ENCODE data around the gene CGN. TPM values are rescaled to one million over a fixed set of nuclear protein-coding genes. Genes with fewer than 3 reads are reported as not detected.

CGN gene
- total and polyA plus RNA-seq, 2 donors (not counting 1 experiment from before 2014, with no cell fraction given), result 0.17 TPM

DNA sequence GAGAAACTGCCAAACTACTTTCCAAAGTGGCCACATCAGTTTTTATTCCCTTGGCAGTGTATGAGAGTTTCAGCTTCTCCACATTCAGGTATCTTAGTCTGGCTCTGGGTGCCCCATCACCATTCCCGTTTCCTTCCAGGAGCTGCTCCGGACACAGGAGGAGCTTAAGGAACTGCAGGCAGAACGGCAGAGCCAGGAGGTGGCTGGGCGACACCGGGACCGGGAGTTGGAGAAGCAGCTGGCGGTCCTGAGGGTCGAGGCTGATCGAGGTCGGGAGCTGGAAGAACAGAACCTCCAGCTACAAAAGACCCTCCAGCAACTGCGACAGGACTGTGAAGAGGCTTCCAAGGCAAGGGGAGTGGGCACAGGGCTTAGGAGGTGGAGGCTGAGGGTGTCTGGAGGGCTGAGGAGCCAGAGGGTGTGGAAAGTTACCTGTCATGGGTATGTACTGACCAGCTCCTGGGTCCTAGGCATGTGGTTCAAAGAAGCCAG is 18.1 kb downstream of the CGN start:
- H3K4me1 ChIP-seq (ENCODE audit: control insufficient read depth, extremely low read depth, insufficient read depth, low read length), result no peaks in the 10 kb centered on the region
- no peaks in the 10 kb centered on the region for H3K9me3 ChIP-seq (ENCODE audit: control insufficient read depth, insufficient read depth, low read depth, low read length)
- H3K9ac ChIP-seq (ENCODE audit: insufficient read depth, low read length), result no peak overlapping the region
- no peak overlapping the region for H3K27ac ChIP-seq (ENCODE audit: insufficient read depth, low read length)
- DNase-seq (ENCODE audit: low read depth in 2 of 2), result no peak
- H2AFZ ChIP-seq (ENCODE audit: low read length), result no peak overlapping the region
- no peaks in the 10 kb centered on the region for H4K20me1 ChIP-seq (ENCODE audit: control insufficient read depth, extremely low read depth, insufficient read depth, low read length)
- H3K4me3 ChIP-seq (replicated peaks in 1 of 4; ENCODE audit: control extremely low read depth in 1 of 4, insufficient read depth in 1 of 4, low read depth in 3 of 4, low read length in 4 of 4), result no peak overlapping the region
- no peaks in the 10 kb centered on the region for H3K79me2 ChIP-seq (ENCODE audit: control insufficient read depth, insufficient read depth, low read length)
- H3K27me3 ChIP-seq (ENCODE audit: control insufficient read depth, insufficient read depth, low read length), result no peaks in the 10 kb centered on the region
- TF ChIP-seq EZH2 (IDR thresholded peaks at IDR 0.05; ENCODE audit: low read length, missing control alignments), result no peak
- TF ChIP-seq, protein P1, sequence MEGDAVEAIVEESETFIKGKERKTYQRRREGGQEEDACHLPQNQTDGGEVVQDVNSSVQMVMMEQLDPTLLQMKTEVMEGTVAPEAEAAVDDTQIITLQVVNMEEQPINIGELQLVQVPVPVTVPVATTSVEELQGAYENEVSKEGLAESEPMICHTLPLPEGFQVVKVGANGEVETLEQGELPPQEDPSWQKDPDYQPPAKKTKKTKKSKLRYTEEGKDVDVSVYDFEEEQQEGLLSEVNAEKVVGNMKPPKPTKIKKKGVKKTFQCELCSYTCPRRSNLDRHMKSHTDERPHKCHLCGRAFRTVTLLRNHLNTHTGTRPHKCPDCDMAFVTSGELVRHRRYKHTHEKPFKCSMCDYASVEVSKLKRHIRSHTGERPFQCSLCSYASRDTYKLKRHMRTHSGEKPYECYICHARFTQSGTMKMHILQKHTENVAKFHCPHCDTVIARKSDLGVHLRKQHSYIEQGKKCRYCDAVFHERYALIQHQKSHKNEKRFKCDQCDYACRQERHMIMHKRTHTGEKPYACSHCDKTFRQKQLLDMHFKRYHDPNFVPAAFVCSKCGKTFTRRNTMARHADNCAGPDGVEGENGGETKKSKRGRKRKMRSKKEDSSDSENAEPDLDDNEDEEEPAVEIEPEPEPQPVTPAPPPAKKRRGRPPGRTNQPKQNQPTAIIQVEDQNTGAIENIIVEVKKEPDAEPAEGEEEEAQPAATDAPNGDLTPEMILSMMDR (conservative IDR thresholded peaks at IDR 0.05 in 1 of 2, IDR thresholded peaks at IDR 0.05 in 1 of 2; ENCODE audit: low read depth in 1 of 2, low read length in 2 of 2), result no peak
- H3K4me2 ChIP-seq (ENCODE audit: extremely low read depth, insufficient read depth, low read length), result no peak overlapping the region
- H3K36me3 ChIP-seq (ENCODE audit: control insufficient read depth, insufficient read depth, low read length), result no peaks in the 10 kb centered on the region

DNA sequence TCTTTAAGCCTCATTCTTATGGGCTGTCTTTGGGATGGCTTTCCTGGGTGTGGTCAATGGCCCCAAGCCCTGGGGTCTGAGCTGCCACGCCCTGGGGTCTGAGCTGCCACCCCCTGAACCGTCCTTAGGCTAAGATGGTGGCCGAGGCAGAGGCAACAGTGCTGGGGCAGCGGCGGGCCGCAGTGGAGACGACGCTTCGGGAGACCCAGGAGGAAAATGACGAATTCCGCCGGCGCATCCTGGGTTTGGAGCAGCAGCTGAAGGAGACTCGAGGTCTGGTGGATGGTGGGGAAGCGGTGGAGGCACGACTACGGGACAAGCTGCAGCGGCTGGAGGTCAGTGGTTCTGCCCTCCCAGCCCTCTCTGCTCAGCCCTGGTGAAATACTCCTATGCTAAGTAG is 18.6 kb downstream of the CGN start:
- H3K9me3 ChIP-seq (ENCODE audit: control insufficient read depth, insufficient read depth, low read depth, low read length), result no peaks in the 10 kb centered on the region
- no peak for DNase-seq (ENCODE audit: low read depth in 2 of 2)
- no peak overlapping the region for H2AFZ ChIP-seq (ENCODE audit: low read length)
- H3K36me3 ChIP-seq (ENCODE audit: control insufficient read depth, insufficient read depth, low read length), result no peaks in the 10 kb centered on the region
- H3K9ac ChIP-seq (ENCODE audit: insufficient read depth, low read length), result no peak overlapping the region
- TF ChIP-seq EZH2 (IDR thresholded peaks at IDR 0.05; ENCODE audit: low read length, missing control alignments), result no peak
- TF ChIP-seq, protein P1 (conservative IDR thresholded peaks at IDR 0.05 in 1 of 2, IDR thresholded peaks at IDR 0.05 in 1 of 2; ENCODE audit: low read depth in 1 of 2, low read length in 2 of 2), result no peak
- H3K4me1 ChIP-seq (ENCODE audit: control insufficient read depth, extremely low read depth, insufficient read depth, low read length), result peaks cover under 1% of the 10 kb centered on the region
- H3K4me2 ChIP-seq (ENCODE audit: extremely low read depth, insufficient read depth, low read length), result no peak overlapping the region
- no peaks in the 10 kb centered on the region for H4K20me1 ChIP-seq (ENCODE audit: control insufficient read depth, extremely low read depth, insufficient read depth, low read length)
- no peak overlapping the region for H3K27ac ChIP-seq (ENCODE audit: insufficient read depth, low read length)
- H3K27me3 ChIP-seq (ENCODE audit: control insufficient read depth, insufficient read depth, low read length), result no peaks in the 10 kb centered on the region
- no peak overlapping the region for H3K4me3 ChIP-seq (replicated peaks in 1 of 4; ENCODE audit: control extremely low read depth in 1 of 4, insufficient read depth in 1 of 4, low read depth in 3 of 4, low read length in 4 of 4)
- H3K79me2 ChIP-seq (ENCODE audit: control insufficient read depth, insufficient read depth, low read length), result no peaks in the 10 kb centered on the region

DNA sequence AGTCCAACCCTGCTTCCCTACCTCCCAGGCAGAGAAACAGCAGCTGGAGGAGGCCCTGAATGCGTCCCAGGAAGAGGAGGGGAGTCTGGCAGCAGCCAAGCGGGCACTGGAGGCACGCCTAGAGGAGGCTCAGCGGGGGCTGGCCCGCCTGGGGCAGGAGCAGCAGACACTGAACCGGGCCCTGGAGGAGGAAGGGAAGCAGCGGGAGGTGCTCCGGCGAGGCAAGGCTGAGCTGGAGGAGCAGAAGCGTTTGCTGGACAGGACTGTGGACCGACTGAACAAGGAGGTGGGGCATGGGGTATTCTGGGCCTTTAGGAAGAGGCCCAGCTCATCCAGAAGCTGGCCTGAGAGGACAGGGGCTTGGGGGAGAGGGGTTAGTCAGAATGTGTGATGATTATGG is 19.3 kb downstream of the CGN start:
- no peak overlapping the region for H3K27ac ChIP-seq (ENCODE audit: insufficient read depth, low read length)
- DNase-seq (ENCODE audit: low read depth in 2 of 2), result no peak
- H4K20me1 ChIP-seq (ENCODE audit: control insufficient read depth, extremely low read depth, insufficient read depth, low read length), result no peaks in the 10 kb centered on the region
- H3K4me3 ChIP-seq (replicated peaks in 1 of 4; ENCODE audit: control extremely low read depth in 1 of 4, insufficient read depth in 1 of 4, low read depth in 3 of 4, low read length in 4 of 4), result no peak overlapping the region
- no peak for TF ChIP-seq EZH2 (IDR thresholded peaks at IDR 0.05; ENCODE audit: low read length, missing control alignments)
- TF ChIP-seq, protein P1 (conservative IDR thresholded peaks at IDR 0.05 in 1 of 2, IDR thresholded peaks at IDR 0.05 in 1 of 2; ENCODE audit: low read depth in 1 of 2, low read length in 2 of 2), result no peak
- H3K9me3 ChIP-seq (ENCODE audit: control insufficient read depth, insufficient read depth, low read depth, low read length), result no peaks in the 10 kb centered on the region
- H3K27me3 ChIP-seq (ENCODE audit: control insufficient read depth, insufficient read depth, low read length), result no peaks in the 10 kb centered on the region
- H3K36me3 ChIP-seq (ENCODE audit: control insufficient read depth, insufficient read depth, low read length), result no peaks in the 10 kb centered on the region
- no peak overlapping the region for H3K4me2 ChIP-seq (ENCODE audit: extremely low read depth, insufficient read depth, low read length)
- peaks cover 4% of the 10 kb centered on the region for H3K4me1 ChIP-seq (ENCODE audit: control insufficient read depth, extremely low read depth, insufficient read depth, low read length)
- no peaks in the 10 kb centered on the region for H3K79me2 ChIP-seq (ENCODE audit: control insufficient read depth, insufficient read depth, low read length)
- H3K9ac ChIP-seq (ENCODE audit: insufficient read depth, low read length), result no peak overlapping the region
- H2AFZ ChIP-seq (ENCODE audit: low read length), result no peak overlapping the region

Data from fibroblast of lung (primary cell).